Mucosa of gallbladder (tissue), 1 donor: Measurements from ENCODE around the gene SPNS2. TPM values are rescaled to one million over a fixed set of nuclear protein-coding genes. Genes with fewer than 3 reads are reported as not detected.

ENCODE experiments used
- DNase-seq: peaks from one replicate; pipeline ENCODE4 v3.0.0-alpha.2; 2020; ENCODE audit warnings: low spot score
- total RNA-seq: library from RNA; stranded (reverse); gene quantifications from one replicate; pipeline ENCODE4 v1.2.1, GENCODE V29; 2021
- donor health status: DM: no; HTN: no; CAD: no.

SPNS2 gene
- total RNA-seq, 1 donor from 2014 or later = 158 TPM

DNA sequence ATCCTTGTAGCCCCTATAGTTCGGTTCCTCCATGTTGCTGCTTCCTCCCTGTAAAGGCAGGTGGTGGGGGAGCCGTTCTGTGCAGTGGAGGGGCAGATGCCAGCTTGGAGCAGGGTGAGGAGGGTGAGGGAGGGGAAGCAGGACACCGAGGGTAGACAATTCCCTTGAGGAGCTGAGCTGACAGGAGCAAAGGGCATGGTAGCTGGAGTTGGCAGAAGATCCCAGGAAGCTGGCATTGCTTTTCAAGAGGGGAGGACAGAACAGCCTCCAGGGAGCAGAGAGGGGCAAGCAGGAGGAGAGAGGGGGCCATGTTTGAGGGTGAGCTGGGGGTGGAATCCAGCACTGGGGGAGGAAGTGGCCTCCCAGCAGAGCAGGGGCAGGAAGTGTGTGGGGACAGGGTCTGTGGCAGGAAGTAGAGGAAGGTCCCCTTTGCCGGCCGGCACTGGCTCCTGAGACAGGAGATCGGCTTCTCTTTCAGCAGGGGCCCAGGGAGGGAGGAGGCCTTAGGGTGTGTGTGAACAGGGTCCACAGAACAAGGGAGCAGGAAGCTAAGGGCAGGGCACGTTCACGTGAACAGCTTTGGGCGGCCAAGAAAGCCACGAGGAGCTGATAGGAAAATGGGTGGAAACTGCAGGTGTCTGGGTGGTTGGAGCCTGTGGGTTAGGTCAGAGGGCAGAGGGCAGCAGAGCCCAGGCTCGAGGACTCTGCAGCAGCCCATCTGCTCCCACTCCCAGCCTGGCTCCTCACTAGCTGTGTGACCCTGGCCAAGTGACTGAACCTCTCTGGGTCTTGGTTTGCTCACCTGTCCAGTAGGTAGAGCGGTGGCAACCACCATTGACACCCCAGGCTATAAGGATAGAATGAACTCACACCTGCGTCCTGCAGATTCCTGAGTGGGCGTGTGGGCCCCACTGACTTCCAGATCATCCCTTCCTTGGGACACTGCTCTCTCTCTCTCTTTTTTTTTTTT is 17.5 kb upstream of the SPNS2 start:
- DNase-seq = peak; percentile 84

DNA sequence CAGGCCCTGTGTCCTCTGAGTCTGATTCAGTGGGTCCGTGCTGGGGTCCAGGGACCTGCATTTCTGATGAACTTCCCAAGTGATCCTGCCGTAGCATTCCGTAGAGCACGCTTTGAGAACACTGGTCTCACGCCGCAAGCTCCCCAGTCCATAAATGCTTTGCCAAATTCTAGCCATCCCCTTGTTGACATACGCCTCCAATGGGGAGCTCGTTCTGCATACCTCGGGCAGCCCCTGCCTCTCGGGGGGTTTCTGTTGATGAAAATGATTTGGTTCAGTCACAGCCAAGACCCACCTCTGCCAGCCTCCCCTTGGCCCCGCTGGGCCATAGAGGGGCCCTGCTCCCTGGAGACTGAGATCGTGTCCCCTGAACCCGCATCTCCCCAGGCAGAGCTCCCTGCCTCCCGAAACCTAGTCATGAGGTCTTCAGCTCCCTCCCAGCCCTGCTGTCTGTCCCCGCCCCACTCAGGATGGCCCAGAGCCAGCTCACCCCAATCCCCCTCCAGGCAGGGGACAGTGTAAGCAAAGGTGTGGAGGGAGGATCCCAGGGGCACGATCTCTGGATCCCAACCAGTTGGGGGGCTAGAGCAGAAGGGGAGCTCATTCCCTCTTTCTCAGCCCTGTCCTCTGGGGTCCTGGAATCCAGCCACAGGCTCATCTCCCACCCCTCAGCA is 16.2 kb upstream of the SPNS2 start:
- DNase-seq = no peak

DNA sequence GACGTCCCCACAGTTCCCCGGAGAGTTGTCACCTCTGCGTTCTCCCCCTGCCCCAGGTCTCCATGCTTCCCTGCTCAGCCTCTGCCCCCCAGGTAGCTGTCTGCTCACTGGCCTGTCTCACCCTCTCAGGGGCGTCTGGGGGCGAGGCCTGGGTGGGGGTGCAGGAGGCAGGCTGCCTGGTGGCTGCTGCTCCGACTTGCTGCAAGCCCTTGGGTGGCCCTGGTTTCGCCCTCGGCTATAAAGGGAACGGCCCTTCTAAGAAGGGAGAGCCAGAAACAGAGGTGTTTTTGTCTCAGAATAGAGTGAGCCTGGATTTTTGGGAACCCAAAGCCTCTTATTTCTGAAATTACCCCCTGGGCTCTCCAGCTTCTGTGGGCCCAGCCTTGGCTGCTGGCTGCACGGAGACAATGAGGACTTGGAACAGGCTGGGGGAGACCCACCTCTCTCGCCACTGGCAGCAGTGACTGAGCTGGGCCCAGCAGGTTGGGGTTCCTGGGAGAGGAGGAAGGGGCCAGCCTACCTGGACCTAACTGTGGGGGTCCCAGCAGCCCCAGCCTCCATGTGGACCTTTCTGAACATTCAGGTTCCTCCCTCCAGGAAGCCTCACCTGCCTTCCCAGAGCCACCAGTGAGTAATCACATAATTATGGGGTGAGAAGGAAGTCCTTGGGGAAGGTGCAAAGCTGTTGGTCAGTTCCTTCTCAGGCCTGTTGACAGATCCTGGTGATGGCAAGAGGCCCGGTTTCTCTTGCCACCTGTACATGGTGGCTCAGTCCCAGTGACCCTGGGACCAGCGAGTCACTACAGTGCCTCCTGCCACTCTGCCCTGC is 15.5 kb upstream of the SPNS2 start:
- peak; percentile 83 for DNase-seq

DNA sequence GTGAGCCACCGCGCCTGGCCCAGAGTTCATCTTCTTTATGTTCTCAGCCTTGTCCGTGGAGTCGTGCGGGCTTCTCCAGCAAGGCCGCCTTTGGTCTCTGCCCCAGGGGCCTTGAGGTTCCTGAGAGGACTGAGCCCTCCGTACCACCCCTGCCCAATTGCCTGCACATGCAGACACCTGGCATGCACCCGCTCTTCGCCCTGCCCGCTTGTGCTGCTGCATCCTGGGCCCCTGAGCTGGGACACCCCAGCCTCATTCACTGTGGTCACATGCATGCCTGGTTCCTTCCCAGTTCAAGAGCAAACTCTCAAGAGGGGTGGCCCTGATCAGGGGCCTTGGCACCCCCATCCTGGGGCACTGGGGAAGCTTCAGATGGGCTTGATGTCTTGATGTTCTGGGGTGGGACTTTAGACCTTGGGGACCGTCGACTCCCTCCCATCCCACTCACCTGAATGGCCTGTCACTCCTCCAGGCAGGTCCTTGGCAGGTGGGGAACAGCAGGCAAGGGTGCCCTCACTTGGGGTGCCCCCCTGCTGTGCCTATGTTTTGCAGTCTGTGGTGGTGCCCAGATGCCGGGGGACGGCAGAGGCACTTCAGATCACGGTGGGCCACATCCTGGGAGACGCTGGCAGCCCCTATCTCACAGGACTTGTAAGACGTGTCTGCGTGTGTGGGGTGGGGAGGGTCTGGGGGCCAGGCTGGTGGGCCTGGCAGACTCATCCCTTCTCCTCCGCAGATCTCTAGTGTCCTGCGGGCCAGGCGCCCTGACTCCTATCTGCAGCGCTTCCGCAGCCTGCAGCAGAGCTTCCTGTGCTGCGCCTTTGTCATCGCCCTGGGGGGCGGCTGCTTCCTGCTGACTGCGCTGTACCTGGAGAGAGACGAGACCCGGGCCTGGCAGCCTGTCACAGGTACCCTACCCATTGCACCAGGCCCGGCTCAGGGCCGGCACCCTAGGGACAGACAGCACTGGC is 12.7 kb upstream of the SPNS2 start:
- DNase-seq = no peak

DNA sequence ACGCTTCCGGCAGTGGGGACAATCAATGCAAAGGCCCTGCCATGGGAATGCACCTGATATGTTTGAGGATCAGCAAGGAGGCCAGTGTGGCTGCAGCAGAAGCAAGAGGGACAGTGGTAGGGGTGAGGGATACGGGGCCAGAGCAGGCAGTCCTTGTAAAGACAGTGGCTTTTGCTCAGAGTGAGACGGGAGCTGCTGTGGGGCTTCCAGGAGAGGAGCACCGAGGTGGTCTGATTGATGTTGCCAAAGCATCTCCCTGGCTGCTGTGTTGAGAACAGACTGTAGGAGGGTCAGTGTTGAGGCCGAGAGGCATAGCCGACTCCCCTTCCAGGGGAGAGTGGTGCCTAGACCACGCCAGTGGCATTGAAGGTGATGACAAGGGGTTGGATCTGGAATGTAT is 11.4 kb upstream of the SPNS2 start:
- no peak for DNase-seq

DNA sequence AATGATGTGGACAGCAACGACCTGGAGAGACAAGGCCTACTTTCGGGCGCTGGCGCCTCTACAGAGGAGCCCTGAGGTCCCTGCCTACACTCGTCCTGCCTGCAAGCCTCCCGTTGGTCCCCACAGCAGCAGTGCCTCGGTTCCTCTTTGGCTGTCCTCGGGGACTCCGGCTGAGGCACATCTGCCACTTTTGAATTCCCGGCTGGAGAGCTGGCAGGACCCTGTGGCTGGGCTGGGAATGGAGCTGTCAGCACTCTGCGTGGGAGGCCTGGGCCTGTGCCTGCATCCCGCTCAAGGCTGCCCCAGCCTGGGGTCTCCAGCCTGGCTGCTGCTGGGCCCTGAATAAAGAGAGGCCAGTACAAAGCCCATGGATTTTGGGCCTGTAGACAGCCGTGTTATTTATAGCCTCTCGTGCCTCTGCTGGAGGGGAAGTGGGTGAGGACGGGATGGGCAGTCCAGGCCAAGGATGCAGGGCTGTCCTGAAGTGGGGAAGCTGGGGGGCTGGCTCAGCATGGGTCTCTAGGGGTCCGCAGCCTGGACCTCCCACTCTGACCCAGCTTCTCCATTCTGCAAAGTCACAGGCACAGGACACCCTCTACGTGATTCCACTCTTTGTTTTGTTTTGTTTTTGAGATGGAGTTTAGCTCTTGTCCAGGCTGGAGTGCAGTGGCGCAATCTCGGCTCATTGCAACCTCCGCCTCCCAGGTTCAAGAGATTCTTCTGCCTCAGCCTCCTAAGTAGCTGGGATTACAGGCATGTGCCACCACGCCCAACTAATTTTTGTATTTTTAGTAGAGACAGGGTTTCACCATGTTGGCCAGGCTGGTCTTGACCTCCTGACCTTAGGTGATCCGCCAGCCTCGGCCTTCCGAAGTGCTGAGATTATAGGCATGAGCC is 10.6 kb upstream of the SPNS2 start:
- DNase-seq = no peak

DNA sequence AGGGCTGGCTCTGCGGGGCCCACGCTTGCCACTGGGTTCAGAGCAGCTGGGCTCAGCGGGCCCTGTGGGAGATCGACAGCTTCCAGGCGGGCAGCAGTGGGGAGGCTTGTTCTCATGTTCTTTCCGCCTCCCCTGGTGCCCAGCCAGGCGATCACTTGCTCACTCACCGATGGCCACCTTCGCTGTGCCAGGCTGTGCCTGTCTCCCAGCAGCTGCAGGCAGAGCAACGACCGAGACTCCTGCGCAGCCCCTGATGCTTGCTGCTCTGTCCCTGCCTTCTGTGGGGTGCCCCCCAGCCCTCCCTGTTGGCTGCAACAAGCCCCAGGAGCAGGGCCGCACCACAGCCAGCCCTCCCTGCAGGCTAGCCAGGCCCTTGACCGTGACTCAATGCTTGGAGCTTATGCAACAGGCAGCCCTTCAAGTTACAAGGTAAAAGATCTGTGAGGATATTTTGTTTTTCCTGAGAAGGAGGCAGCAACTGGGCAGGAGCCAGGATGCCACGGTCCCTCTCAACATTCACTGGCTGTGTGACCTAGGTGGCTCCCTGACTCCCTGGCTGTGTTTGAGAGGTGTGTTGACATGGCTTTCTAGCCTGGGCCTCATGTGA is 9.6 kb upstream of the SPNS2 start:
- DNase-seq = no peak

DNA sequence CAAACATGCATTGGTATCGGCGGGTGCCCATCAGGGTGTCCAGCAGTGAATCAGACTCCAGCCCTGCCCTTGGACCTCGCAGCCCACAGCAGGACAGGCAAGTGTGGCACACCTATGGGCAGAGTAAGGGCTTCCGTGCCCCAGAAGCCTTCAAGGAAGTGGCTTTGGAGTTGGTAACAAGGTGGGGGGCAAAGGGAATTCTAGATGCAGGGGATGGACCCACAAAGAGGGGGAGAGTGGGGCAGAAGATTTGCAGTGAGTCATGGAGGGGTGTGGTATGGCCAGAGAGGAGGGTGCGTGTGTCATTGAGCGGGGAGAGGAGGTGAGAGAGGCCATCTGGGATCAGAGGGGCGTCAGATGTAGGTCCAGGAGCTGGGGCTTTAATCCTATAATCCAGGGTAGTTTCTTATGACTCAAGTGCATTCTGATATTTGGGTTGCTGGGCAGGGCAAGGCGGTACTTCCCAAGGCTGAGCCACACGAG is 8.5 kb upstream of the SPNS2 start:
- DNase-seq = no peak

DNA sequence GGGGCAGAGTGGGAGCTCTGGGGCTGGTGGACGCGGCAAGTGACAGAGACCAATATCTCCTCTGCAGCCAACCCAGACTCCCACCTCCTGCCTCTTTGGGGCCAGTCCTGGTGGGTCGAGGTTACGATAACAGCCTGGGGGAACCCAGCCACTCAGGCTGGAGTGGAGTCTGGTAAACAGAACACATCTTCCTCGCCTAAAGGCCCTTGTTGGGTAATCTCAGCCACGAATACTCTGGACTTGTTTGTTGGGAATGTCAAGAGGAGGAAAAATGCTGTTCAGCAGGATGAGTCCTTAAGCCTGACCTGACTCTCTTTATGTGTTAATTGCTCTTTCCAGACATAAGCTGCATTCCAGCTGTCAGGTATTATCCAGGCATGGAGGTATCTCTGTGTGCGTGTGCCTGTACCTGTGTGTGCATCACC is 8.0 kb upstream of the SPNS2 start:
- DNase-seq = no peak

DNA sequence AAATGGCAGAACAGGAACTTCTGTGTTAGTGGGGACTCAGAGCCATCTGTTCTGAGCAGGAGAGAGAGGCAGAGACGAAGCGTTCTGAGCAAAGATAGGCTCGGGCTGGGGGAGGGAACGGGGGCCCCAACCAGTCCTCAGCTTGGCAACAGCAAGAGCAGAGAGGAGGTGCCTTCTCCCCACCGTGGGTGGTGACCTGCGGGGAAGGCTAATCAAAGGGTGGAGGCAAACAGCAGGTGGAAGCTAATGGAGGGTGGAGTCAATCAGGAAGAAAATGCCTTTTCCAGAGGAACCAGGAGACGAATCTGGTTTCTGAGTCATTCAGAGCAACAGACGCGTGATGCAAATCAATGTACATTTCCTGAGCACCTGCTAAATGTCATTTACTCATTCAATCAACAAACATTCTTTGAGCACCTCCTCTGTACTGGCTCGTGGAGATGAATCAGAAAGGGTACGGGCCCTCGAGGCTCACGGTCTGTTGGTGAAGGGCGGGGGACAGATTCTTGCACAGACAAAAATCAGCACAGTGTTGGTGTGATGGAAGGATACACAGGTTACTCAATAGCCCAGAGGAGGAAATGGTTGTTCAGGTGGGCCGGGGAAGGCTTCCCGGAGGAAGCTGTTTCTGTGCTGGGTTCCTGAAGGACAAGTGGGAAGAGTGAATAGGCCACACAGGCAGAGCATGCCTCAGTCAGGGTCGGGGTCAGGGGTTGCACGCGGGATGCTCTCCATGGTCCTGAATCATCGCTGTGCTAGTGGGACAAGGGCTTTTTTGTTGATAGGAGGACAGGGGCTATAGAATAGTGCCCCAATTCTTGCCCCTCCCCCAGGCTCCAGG is 5.7 kb upstream of the SPNS2 start:
- DNase-seq = peak; percentile 76

DNA sequence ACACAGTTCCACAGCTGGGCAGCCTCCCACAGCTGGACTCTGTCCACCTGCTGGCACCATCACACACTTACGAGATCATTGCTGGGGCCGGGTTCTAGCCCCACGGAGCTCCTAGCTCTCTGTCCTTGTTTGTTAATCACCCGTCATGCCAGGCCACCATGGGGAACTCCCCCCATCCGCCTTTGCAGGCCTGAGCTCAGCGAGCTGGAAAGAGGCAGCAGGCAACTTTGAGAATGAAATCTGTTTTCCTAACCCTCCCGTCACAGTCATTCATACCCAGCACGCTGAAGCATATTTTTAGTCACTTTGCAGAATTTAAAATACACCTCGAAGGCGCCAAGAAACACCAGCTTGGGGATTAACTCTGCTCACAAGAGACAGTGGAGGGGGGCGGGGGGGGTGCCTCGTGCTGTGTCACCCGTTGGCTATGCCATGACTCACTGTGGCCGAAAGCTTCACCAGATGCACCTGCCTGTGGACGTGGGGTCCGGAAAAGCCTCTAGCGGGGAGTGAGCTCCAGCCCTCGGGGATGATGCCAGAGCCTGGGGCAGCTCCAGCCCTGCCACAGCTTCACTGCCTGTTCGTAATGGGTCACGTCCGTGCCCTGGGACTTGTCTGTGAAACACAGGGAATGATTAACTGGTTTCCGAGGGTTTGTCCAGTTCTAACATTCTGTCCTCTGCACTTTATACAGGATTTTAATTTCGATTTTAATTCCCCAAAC is 1.4 kb upstream of the SPNS2 start:
- peak; percentile 64 for DNase-seq

DNA sequence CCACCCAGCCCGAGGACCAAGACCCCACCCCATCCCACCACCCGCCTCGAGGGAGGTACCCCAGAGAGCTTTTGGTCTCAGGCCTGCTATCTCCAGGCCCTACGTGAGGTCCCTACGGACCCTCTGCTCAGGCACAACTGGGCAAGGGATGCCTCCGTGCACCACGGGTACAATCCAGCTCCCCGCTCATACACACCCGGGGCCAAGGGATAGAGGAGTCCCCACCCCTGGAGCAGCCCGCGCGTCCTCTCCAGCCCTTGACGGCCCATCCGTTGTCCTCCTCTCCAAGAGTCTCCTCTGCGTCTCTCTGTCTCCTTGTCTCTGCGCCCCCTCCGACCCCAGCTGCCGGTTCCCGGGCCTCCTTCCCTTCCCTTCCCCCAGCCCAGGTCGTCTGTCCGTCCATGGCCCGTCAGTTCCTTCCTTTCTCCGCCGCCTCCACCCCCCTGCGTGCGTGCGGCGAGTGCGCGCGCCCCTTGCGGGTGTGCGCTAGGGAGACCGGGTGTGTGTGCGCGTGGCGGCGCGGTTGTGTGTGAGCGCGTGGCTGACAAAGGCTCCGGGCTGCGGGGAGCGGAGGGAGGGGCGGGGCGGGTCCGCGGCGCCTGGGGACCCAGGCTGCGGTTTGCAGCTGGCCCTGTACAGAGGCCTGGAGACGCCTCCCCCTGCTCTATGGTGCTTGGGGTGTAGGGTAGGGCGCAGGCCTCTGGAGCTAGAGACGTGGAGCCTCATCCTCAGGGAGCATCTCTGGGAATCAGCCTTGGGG is 930 bp downstream of the SPNS2 start:
- DNase-seq = no peak

DNA sequence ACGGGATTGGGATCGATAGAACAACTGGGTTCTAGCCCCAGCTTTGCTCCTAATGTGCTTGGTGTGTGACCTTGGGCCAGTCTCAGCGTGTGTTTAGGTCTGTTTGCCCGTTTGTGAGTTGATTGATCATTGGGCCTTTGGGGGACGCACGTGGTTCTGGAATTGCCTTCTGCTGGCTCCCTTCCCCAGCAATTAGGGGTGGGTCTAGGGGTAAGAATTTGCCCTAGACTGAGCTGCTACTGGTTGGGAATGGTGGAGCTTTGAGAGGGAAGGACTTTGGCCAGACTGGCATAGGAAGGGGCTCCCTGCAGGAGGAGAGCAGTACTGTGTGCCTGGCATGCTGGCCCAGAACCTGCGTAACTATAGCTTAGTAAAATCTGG is 1.5 kb downstream of the SPNS2 start:
- DNase-seq = no peak

DNA sequence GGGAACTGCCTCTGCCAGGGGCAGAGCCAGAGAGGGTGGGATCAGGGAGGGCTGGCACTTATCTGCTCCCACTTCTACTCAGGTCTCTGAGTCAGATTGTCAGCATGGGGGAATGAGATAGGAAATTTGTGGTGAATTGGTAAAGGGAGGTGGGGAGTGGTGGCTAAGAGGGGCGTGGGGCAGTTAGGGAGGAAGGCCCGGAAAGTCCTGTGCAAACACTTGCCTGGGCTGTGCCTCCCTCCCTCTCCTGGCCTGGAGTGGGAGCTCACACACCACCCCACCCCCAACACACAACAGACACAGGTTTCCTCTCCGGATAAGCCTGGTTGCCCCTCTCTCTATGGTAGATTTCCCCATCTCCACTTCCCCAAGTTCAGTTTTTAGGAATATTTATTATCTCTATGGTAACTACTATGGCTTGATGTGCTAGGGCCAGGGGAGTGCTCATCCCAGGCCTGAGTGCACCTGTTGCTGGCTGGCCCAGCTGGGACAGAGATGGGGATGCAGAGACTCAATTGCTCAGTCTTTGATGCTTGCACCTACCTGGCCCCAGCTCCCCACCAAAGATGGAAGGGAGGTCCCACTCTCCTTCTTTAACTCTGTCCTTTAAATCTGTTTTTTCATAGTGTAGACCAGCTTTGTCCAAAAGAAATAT is 2.7 kb downstream of the SPNS2 start:
- DNase-seq = no peak

DNA sequence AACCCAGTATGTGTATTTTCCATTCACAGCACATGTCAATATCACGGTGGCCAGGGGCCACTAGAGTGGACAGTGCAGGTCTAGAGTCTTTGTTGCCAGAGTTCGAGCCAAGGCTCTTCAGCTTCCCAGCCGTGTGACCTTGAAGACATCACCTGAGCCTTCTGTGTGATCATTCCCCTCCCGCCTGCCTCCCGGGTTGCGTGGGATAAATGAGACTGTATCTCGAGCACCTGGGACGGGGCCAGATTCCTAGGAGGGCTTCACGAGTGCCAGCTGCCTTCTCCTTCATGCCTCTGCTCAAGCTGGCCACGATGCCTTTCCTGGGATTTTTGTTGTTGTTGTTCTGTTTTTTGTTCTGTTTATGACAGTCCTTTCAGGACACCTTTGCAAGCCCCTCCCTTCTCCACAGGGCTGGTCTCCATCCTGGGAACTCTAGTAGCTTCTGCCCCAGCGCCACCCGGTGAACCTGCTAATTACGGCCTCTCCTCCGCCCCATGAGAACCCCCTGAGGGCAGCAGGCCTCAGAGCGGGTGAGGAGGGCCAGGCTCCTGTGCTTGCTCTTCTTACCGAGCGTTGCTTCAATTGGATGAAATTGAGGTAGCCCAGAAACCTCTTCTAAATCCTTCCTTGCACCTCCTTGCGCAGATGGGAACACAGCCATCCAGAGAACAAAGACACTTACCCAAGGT is 3.9 kb downstream of the SPNS2 start:
- no peak for DNase-seq
